ENCODE measurements around the gene CTNNA3. TPM values are rescaled to one million over a fixed set of nuclear protein-coding genes. Genes with fewer than 3 reads are reported as not detected.
A peak's percentile ranks its signal among the peaks of the same experiment; 100 is the strongest.

The CTNNA3 gene
- total RNA-seq, 1 experiment from 2014 or later, result 0.32 TPM

GRCh38 chr10:67017218-67017617, 678.8 kb downstream of the CTNNA3 start:
- H3K9ac ChIP-seq (ENCODE audit: low read length), result no peak overlapping the region
- H4K20me1 ChIP-seq (ENCODE audit: insufficient read depth), result no peaks in the 10 kb centered on the region
- no peak overlapping the region for H3K4me2 ChIP-seq (ENCODE audit: low read length)
- no peak overlapping the region for H2AFZ ChIP-seq (ENCODE audit: low read depth, low read length, poor library complexity, severe bottlenecking)
- 0 out of 2 replicates have a peak, but pooled peaks cover 4% of the 10 kb centered on the region for H3K9me2 ChIP-seq (ENCODE audit: insufficient read depth)
- intact Hi-C loops (cut with micrococcal nuclease), result no loop called here
- H3K4me3 ChIP-seq (replicated peaks in 1 of 2; ENCODE audit: low read depth in 1 of 2, low read length in 2 of 2), result no peak overlapping the region
- DNase-seq (ENCODE audit: low read depth, low spot score) (no peak), ATAC-seq (no peak)
- H3K27me3 ChIP-seq (ENCODE audit: insufficient read depth, low read length), result no peaks in the 10 kb centered on the region
- H3K4me1 ChIP-seq (ENCODE audit: control insufficient read depth in 1 of 2, insufficient read depth in 2 of 2, low read length in 2 of 2), result peaks cover 0 to 4% of the 10 kb centered on the region in 2 experiments; a peak in 1 of 4 replicates
- ChIA-PET POLR2A (no interaction called here), CTCF (no interaction called here), RAD21 (ENCODE audit: low non-redundant PET in 1 of 2, low total read pairs in 2 of 2, uncharacterized antibody in 2 of 2, unreplicated experiment in 2 of 2) (no interaction called here)
- no TSS peak for BruUV-seq (replicated peaks)
- H3K36me3 ChIP-seq (ENCODE audit: control insufficient read depth in 1 of 2, insufficient read depth in 2 of 2, low read length in 2 of 2), result no peaks in the 10 kb centered on the region
- H3K79me2 ChIP-seq (ENCODE audit: insufficient read depth, low read length), result no peaks in the 10 kb centered on the region
- no peak overlapping the region for H3K27ac ChIP-seq (ENCODE audit: low read depth, low read length)
- TF ChIP-seq SRF (IDR thresholded peaks at IDR 0.05; ENCODE audit: low read depth), result no peak
- no peak for TF ChIP-seq CBX3 (IDR thresholded peaks at IDR 0.05; ENCODE audit: low read depth)
- no peak for TF ChIP-seq CEBPB (IDR thresholded peaks at IDR 0.05; ENCODE audit: low read depth)
- no peaks in the 10 kb centered on the region for H3K9me3 ChIP-seq (ENCODE audit: control insufficient read depth in 1 of 2, insufficient read depth in 1 of 2, low read depth in 1 of 2, low read length in 2 of 2)

- POLR2A ChIA-PET, result no interaction called here
- 0 out of 2 replicates have a peak, but pooled peaks cover 6% of the 10 kb centered on the region for H3K9me2 ChIP-seq (ENCODE audit: insufficient read depth)
- intact Hi-C loops (cut with micrococcal nuclease), result no loop called here
- no peaks in the 10 kb centered on the region for H3K9me3 ChIP-seq (ENCODE audit: control insufficient read depth in 1 of 2, insufficient read depth in 1 of 2, low read depth in 1 of 2, low read length in 2 of 2)
- peak overlapping the region; percentile 4; the same call in 1 of the 2 replicates for H3K4me2 ChIP-seq (ENCODE audit: low read length)
- H2AFZ ChIP-seq (ENCODE audit: low read depth, low read length, poor library complexity, severe bottlenecking), result peak overlapping the region; percentile 59
- RAD21 ChIA-PET (ENCODE audit: low non-redundant PET in 1 of 2, low total read pairs in 2 of 2, uncharacterized antibody in 2 of 2, unreplicated experiment in 2 of 2), result no interaction called here
- ATAC-seq (no peak), DNase-seq (ENCODE audit: low read depth, low spot score) (no peak)
- H4K20me1 ChIP-seq (ENCODE audit: insufficient read depth), result no peaks in the 10 kb centered on the region
- CTCF ChIA-PET, result interaction anchor here (1.1 kb wide), 1 partner anchor 13 kb away, joined by 3 read pairs; no protein-coding TSS in a partner anchor
- peaks cover 0 to 4% of the 10 kb centered on the region in 2 experiments; a peak in 1 of 4 replicates for H3K4me1 ChIP-seq (ENCODE audit: control insufficient read depth in 1 of 2, insufficient read depth in 2 of 2, low read length in 2 of 2)
- BruUV-seq (replicated peaks), result no TSS peak
- no peak overlapping the region for H3K27ac ChIP-seq (ENCODE audit: low read depth, low read length)
- no peaks in the 10 kb centered on the region for H3K27me3 ChIP-seq (ENCODE audit: insufficient read depth, low read length)
- no peak overlapping the region for H3K9ac ChIP-seq (ENCODE audit: low read length)
- no peaks in the 10 kb centered on the region for H3K36me3 ChIP-seq (ENCODE audit: control insufficient read depth in 1 of 2, insufficient read depth in 2 of 2, low read length in 2 of 2)
- no peaks in the 10 kb centered on the region for H3K79me2 ChIP-seq (ENCODE audit: insufficient read depth, low read length)
- H3K4me3 ChIP-seq (replicated peaks in 1 of 2; ENCODE audit: low read depth in 1 of 2, low read length in 2 of 2), result no peak overlapping the region
- TF ChIP-seq EZH2 (IDR thresholded peaks at IDR 0.05) (no peak), RAD21 (IDR thresholded peaks at IDR 0.05; ENCODE audit: low read depth) (no peak), POLR2AphosphoS5 (IDR thresholded peaks at IDR 0.05; ENCODE audit: low read depth, low read length) (no peak), FOSL1 (IDR thresholded peaks at IDR 0.05; ENCODE audit: low read depth) (no peak), CEBPB (IDR thresholded peaks at IDR 0.05; ENCODE audit: low read depth) (no peak), JUND (IDR thresholded peaks at IDR 0.05) (no peak), SIN3A (IDR thresholded peaks at IDR 0.05; ENCODE audit: low read depth) (no peak), MAX (IDR thresholded peaks at IDR 0.05) (no peak), EZH2phosphoT487 (IDR thresholded peaks at IDR 0.05; ENCODE audit: borderline replicate concordance) (no peak), TCF7L2 (IDR thresholded peaks at IDR 0.05; ENCODE audit: borderline replicate concordance, extremely low read depth, insufficient read depth, insufficient read length) (no peak), REST (IDR thresholded peaks at IDR 0.05; ENCODE audit: low read depth) (no peak), ATF3 (IDR thresholded peaks at IDR 0.05) (no peak), ZBTB33 (IDR thresholded peaks at IDR 0.05; ENCODE audit: extremely low read depth, insufficient replicate concordance, low read length) (no peak), ZNF274 (IDR thresholded peaks at IDR 0.05; ENCODE audit: low read depth, low read length) (no peak)
Observed at GRCh38 chr10:67015225-67015624, 680.8 kb downstream of the CTNNA3 start.
